ENCODE results near the gene ODAD4.

DNA sequence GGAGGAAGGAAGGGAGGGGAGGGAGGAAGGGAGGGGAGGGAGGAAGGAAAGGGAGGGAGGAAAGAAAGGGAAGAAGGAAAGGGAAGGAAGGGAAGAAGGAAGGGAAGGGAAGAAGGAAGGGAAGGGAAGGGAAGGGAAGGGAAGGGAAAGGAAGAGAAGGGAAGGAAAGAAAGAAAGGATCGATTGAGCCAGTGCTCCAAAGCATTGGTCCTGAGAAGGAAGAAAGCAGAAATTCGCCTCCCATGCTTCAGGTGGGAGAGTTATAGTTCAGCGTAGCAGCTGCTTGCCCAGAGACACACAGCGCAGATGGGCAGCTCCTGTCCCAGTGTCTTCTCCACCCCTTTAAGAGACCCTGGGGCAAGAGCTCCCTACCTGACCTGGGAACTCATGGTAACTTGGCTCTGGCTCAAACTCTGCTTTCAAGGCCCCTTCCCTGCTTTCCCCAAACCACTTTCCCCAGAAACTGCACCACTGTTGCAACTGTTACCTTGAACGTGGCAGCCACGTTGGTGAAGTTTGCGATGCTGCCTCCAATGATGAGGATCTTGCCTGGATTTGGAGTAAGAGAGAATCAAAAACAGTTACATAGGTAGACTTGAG is 26.1 kb upstream of the ODAD4 start:
- TF ChIP-seq, protein P1, sequence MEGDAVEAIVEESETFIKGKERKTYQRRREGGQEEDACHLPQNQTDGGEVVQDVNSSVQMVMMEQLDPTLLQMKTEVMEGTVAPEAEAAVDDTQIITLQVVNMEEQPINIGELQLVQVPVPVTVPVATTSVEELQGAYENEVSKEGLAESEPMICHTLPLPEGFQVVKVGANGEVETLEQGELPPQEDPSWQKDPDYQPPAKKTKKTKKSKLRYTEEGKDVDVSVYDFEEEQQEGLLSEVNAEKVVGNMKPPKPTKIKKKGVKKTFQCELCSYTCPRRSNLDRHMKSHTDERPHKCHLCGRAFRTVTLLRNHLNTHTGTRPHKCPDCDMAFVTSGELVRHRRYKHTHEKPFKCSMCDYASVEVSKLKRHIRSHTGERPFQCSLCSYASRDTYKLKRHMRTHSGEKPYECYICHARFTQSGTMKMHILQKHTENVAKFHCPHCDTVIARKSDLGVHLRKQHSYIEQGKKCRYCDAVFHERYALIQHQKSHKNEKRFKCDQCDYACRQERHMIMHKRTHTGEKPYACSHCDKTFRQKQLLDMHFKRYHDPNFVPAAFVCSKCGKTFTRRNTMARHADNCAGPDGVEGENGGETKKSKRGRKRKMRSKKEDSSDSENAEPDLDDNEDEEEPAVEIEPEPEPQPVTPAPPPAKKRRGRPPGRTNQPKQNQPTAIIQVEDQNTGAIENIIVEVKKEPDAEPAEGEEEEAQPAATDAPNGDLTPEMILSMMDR (IDR thresholded peaks at IDR 0.05; ENCODE audit: insufficient read depth, low read length, poor library complexity, severe bottlenecking): no peak
- TF ChIP-seq EZH2phosphoT487 (conservative IDR thresholded peaks at IDR 0.05; ENCODE audit: low read length): no peak

All from SU-DHL-6 (cell line).